B cell (primary cell): ENCODE results near the gene TBXAS1. TPM values are rescaled to one million over a fixed set of nuclear protein-coding genes. Genes with fewer than 3 reads are reported as not detected.

Experiments used
- ATAC-seq: fragments of 200-7000 bp; cut with Tn5 transposase; one replicate; pipeline ENCODE4 v1.10.0; 2021; ENCODE audit warnings: low read depth, mild to moderate bottlenecking, moderate number of reproducible peaks, moderate library complexity
- CTCF ChIA-PET: fragments of 350-600 bp; sonication (Branson Sonifier 250); formaldehyde crosslinking; loops from one replicate; lab custom pipeline; 2021; ENCODE audit warnings: antibody characterized with exemption, inconsistent platforms; lab: Charles Lee
- POLR2A ChIA-PET: fragments of 350-600 bp; sonication (Branson Sonifier 250); formaldehyde crosslinking; loops from one replicate; lab custom pipeline; 2021; ENCODE audit warnings: antibody characterized with exemption; lab: Charles Lee
- DNase-seq: peaks from one replicate; pipeline ENCODE4 v3.0.0; 2013
- H2AFZ ChIP-seq: 2 replicates; pipeline ENCODE4 v1.6.1; 2012; ENCODE audit warnings: mild to moderate bottlenecking, low read depth, low read length; ENCODE audit not compliant: insufficient read depth, poor library complexity, severe bottlenecking
- H3K27ac ChIP-seq, 2 donors: 1 replicate in 1 of 2; 2 replicates in 1 of 2; pipeline ENCODE4 v1.5.1; 2012 to 2013; ENCODE audit warnings: low read length in 2 of 2, mild to moderate bottlenecking in 2 of 2, moderate library complexity in 1 of 2
- H3K27me3 ChIP-seq, 4 experiments: fragments of 200-600 bp in 1 of 4; sonication (generic) in 1 of 4; replicated peaks in 1 of 4; 1 replicate in 2 of 4; 2 replicates in 2 of 4; pipeline versions ENCODE4 v1.6.1 to v1.7.0; 2013 to 2016; ENCODE audit warnings: low read length in 3 of 4, mild to moderate bottlenecking in 2 of 4, mixed read lengths in 1 of 4, moderate library complexity in 1 of 4; ENCODE audit not compliant: insufficient read depth in 4 of 4, control insufficient read depth in 3 of 4; ENCODE audit errors: control extremely low read depth in 1 of 4
- H3K36me3 ChIP-seq, 2 experiments: replicated peaks in 1 of 2; 1 replicate in 1 of 2; 2 replicates in 1 of 2; pipeline versions ENCODE4 v1.6.1 to v1.7.1; 2013; ENCODE audit warnings: low read length in 1 of 2; ENCODE audit not compliant: insufficient read depth in 2 of 2, control insufficient read depth in 1 of 2; ENCODE audit errors: control extremely low read depth in 1 of 2, extremely low read depth in 1 of 2
- H3K4me1 ChIP-seq, 2 donors: fragments of 200-600 bp in 1 of 2; sonication (generic) in 1 of 2; 1 replicate in 1 of 2; 2 replicates in 1 of 2; pipeline versions ENCODE4 v1.5.1 to v1.6.1; 2013 to 2017; ENCODE audit warnings: low read length in 2 of 2; ENCODE audit not compliant: control insufficient read depth in 2 of 2, insufficient read depth in 2 of 2
- H3K4me2 ChIP-seq: replicated peaks from 2 replicates; pipeline ENCODE3; 2012; ENCODE audit warnings: mild to moderate bottlenecking, low read depth, low read length; ENCODE audit not compliant: poor library complexity, severe bottlenecking
- H3K4me3 ChIP-seq, 5 experiments: fragments of 200-600 bp in 1 of 5; sonication (generic) in 1 of 5; 1 replicate in 3 of 5; 2 replicates in 2 of 5; pipeline versions ENCODE4 v1.5.1 to v1.7.0; 2011 to 2016; ENCODE audit warnings: low read length in 4 of 5, mild to moderate bottlenecking in 4 of 5, low read depth in 2 of 5, control low read depth in 1 of 5, moderate library complexity in 1 of 5; ENCODE audit not compliant: insufficient read depth in 1 of 5; ENCODE audit errors: control extremely low read depth in 1 of 5, extremely low read depth in 1 of 5
- H3K79me2 ChIP-seq: fragments of 200-600 bp; sonication (generic); one replicate; pipeline ENCODE4 v1.6.0; 2016; ENCODE audit warnings: low read length; ENCODE audit not compliant: control insufficient read depth, insufficient read depth
- H3K9ac ChIP-seq: fragments of 200-600 bp; sonication (generic); 2 replicates; pipeline ENCODE4 v1.6.1; 2017; ENCODE audit warnings: mild to moderate bottlenecking, low read length, moderate library complexity
- H3K9me3 ChIP-seq, 3 donors: one replicate each; pipeline versions ENCODE4 v1.6.1 to v1.7.1; 2013; ENCODE audit warnings: low read length in 2 of 3; ENCODE audit not compliant: control insufficient read depth in 2 of 3, insufficient read depth in 1 of 3; ENCODE audit errors: control extremely low read depth in 1 of 3
- H4K20me1 ChIP-seq: 2 replicates; pipeline ENCODE4 v1.6.0; 2012; ENCODE audit warnings: mild to moderate bottlenecking, low read length; ENCODE audit not compliant: insufficient read depth, control insufficient read depth, poor library complexity, severe bottlenecking
- H3K27ac Mint-ChIP-seq: one replicate; pipeline ENCODE4 v1.8.0; 2021; ENCODE audit warnings: mixed read lengths
- H3K27me3 Mint-ChIP-seq: one replicate; pipeline ENCODE4 v1.8.0; 2021; ENCODE audit warnings: mixed read lengths
- H3K4me1 Mint-ChIP-seq: one replicate; pipeline ENCODE4 v1.8.0; 2021; ENCODE audit warnings: mixed read lengths
- H3K4me3 Mint-ChIP-seq: one replicate; pipeline ENCODE4 v1.8.0; 2021; ENCODE audit warnings: mixed read lengths
- H3K9me3 Mint-ChIP-seq: one replicate; pipeline ENCODE4 v1.8.0; 2022; ENCODE audit warnings: mixed read lengths; ENCODE audit not compliant: insufficient read depth
- CTCF ChIP-seq: fragments of 200-600 bp; IDR thresholded peaks from one replicate; pipeline ENCODE4 v1.8.0; 2022; ENCODE audit warnings: antibody characterized with exemption, mild to moderate bottlenecking
- EZH2 ChIP-seq: IDR thresholded peaks from 2 replicates; pipeline ENCODE4 v1.6.1; 2012; ENCODE audit warnings: borderline replicate concordance, low read depth, mild to moderate bottlenecking, moderate library complexity, low read length; ENCODE audit not compliant: insufficient read depth, poor library complexity, severe bottlenecking
- WGBS: methylation state at CpG from one replicate; pipeline ENCODE4 v1.1.5; 2013; ENCODE audit warnings: missing lambda C conversion rate; ENCODE audit not compliant: insufficient coverage; 5-methylcytosine and 5-hydroxymethylcytosine counted together
- intact Hi-C: fragments of 100-400 bp; cut with micrococcal nuclease; formaldehyde crosslinking; loops from one replicate; pipeline ENCODE4 v1.10.0; 2022
- polyA plus RNA-seq: library from polyadenylated mRNA; depleted of rRNA; stranded (reverse); fragments of >200 nt; gene quantifications from 2 replicates; pipeline ENCODE4 v1.2.3, GENCODE V29; 2012
- total RNA-seq, 2 donors: library from RNA; stranded (reverse); fragments of 120-200 nt in 1 of 2; gene quantifications; 1 replicate in 1 of 2; 2 replicates in 1 of 2; pipeline versions ENCODE4 v1.2.3 to v1.2.4, GENCODE V29; 2013 to 2022

TBXAS1 gene
- total and polyA plus RNA-seq, 2 donors (not counting 1 experiment from before 2014, with no cell fraction given) = 8.1 to 21.0 TPM

- ChIA-PET POLR2A (no interaction called here), CTCF (no interaction called here)
- H3K9me3 Mint-ChIP-seq = peaks cover 8% of the 10 kb centered on the region
- no peak for TF ChIP-seq CTCF
- TF ChIP-seq EZH2 = no peak
- no peaks in the 10 kb centered on the region for H4K20me1 ChIP-seq
- H3K4me3 Mint-ChIP-seq = no peak overlapping the region
- DNase-seq (no peak), ATAC-seq (no peak)
- no peak overlapping the region for H2AFZ ChIP-seq
- no peaks in the 10 kb centered on the region for H3K27me3 ChIP-seq
- H3K4me1 ChIP-seq = no peaks in the 10 kb centered on the region
- H3K4me1 Mint-ChIP-seq = no peaks in the 10 kb centered on the region
- H3K27ac ChIP-seq = no peak overlapping the region
- H3K79me2 ChIP-seq = no peaks in the 10 kb centered on the region
- H3K36me3 ChIP-seq = no peaks in the 10 kb centered on the region
- H3K9ac ChIP-seq = no peak overlapping the region
- no peak overlapping the region for H3K4me3 ChIP-seq
- H3K27ac Mint-ChIP-seq = no peak overlapping the region
- peaks cover 0 to 21% (median 8%) of the 10 kb centered on the region in 3 donors for H3K9me3 ChIP-seq
- H3K4me2 ChIP-seq = no peak overlapping the region
- H3K27me3 Mint-ChIP-seq = peaks cover 13% of the 10 kb centered on the region
- 85% methylated on average over 2 of the region's 3 CpGs for WGBS
- intact Hi-C loops = no loop called here
Measured at GRCh38 chr7:139807009-139807408, 22.1 kb upstream of the TBXAS1 start.

- no peak for DNase-seq
- peaks cover 6% of the 10 kb centered on the region for H3K9me3 Mint-ChIP-seq
- Histone ChIP-seq H3K4me1 (no peaks in the 10 kb centered on the region), H4K20me1 (no peaks in the 10 kb centered on the region), H3K36me3 (no peaks in the 10 kb centered on the region), H3K27ac (no peak overlapping the region), H3K4me3 (no peak overlapping the region), H3K9me3 (peaks cover 0 to 16% (median 6%) of the 10 kb centered on the region in 3 donors), H3K9ac (no peak overlapping the region), H2AFZ (no peak overlapping the region), H3K79me2 (no peaks in the 10 kb centered on the region), H3K27me3 (no peaks in the 10 kb centered on the region), H3K4me2 (no peak overlapping the region)
- no peak overlapping the region for H3K27ac Mint-ChIP-seq
- H3K27me3 Mint-ChIP-seq = peaks cover 13% of the 10 kb centered on the region
- no peak for TF ChIP-seq CTCF
- TF ChIP-seq EZH2 = no peak
- POLR2A ChIA-PET = no interaction called here
- 96% methylated on average over 3 of the region's 3 CpGs for WGBS
- H3K4me1 Mint-ChIP-seq = no peaks in the 10 kb centered on the region
- ATAC-seq = no peak
- intact Hi-C loops = no loop called here
- CTCF ChIA-PET = interaction anchor here (0.7 to 1.3 kb wide), 2 partner anchors 29 to 302 kb away, joined by 3 read pairs; no protein-coding TSS in a partner anchor
- H3K4me3 Mint-ChIP-seq = no peak overlapping the region
Measured at GRCh38 chr7:139808427-139808826, 20.6 kb upstream of the TBXAS1 start.
